GM12873 (cell line): Measurements from ENCODE around the gene ANKH.

Experiments used
- CTCF ChIP-seq: IDR thresholded peaks from 2 replicates; pipeline ENCODE4 v1.5.1; 2012; ENCODE audit warnings: low read depth, mild to moderate bottlenecking, moderate library complexity, low read length, control low read depth; ENCODE audit not compliant: insufficient read depth; ENCODE audit errors: missing control alignments

Gene ANKH

GRCh38 chr5:14851999-14852526, 19.5 kb downstream of the ANKH start:
- no peak for TF ChIP-seq CTCF

DNA sequence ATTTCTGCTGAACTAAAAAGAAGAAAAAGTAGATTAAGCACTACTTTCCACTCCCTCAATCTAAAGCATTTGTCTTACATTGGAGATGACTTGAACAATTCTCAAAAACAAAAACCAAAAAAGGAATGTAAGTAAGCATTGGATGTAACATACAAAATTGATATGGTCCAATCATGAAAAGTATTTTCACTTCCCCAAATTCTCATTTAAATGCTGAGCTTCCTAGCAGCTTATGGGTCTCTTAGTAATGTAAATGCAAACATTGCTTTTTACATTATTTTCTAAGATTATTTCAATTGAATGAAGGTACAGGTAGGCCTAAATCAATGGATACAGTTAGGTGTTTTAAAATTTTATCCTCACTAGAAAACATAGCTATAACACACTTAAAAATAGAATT, 20.0 kb downstream of the ANKH start:
- no peak for TF ChIP-seq CTCF

DNA sequence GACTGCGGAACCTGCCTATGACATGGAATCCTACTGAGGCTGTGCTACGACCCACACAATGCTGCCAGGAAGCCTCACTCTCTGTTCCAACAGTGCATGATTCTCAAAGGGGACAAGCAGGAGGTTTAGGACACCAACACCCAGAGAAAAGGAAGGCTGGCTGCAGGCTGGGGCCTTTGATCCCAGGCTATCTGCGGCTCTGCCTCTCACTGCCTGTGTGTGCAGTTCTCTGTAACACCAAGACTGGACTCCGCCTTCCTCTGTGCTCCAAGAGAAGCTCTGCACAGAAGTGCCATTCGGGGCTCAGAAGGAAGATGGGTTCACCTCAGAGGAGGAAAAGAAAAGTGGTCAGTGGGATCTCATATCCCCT, 20.5 kb downstream of the ANKH start:
- no peak for TF ChIP-seq CTCF

- TF ChIP-seq CTCF: no peak
These were observed 21.0 kb downstream of the ANKH start for GRCh38 chr5:14850419-14851049.

GRCh38 chr5:14849516-14850294, 21.9 kb downstream of the ANKH start:
- TF ChIP-seq CTCF: no peak

GRCh38 chr5:14848385-14848784, 23.2 kb downstream of the ANKH start:
- TF ChIP-seq CTCF: no peak

DNA sequence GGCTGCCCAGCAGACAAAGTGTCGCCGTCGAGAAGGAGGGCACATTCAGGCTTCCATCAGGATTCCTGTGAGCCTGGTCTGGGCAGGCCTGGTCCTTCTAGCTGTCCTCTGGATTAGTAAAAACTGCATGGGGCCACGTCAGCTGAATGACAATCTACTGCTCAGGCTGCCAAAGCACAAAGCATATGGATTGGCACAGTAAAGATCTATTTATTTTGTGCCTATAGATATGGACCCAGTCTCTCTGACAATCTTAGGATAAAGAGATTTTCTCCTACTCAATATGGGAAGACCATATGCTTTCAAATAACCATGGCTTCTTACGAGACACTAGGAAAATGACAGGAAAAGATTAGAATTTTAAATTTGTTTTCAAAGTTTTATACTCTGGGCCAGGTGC, 24.1 kb downstream of the ANKH start:
- TF ChIP-seq CTCF: no peak
